HG03060 (cell line): ENCODE measurements around the gene CSTPP1.

Experiments used
- ATAC-seq: cut with Tn5 transposase; IDR thresholded peaks from one replicate; pipeline ENCODE4 v1.9.1; 2021; ENCODE audit warnings: low read depth, moderate number of reproducible peaks; ENCODE audit not compliant: unreplicated experiment

CSTPP1 gene

GRCh38 chr11:47152953-47153950 is 216.7 kb downstream of the CSTPP1 start:
- no peak for ATAC-seq

GRCh38 chr11:47154616-47155570 is 218.3 kb downstream of the CSTPP1 start:
- ATAC-seq: no peak

- no peak for ATAC-seq
These were observed 219.3 kb downstream of the CSTPP1 start for GRCh38 chr11:47155879-47156278.

- ATAC-seq: no peak
These were observed 219.8 kb downstream of the CSTPP1 start for GRCh38 chr11:47156333-47156732.

DNA sequence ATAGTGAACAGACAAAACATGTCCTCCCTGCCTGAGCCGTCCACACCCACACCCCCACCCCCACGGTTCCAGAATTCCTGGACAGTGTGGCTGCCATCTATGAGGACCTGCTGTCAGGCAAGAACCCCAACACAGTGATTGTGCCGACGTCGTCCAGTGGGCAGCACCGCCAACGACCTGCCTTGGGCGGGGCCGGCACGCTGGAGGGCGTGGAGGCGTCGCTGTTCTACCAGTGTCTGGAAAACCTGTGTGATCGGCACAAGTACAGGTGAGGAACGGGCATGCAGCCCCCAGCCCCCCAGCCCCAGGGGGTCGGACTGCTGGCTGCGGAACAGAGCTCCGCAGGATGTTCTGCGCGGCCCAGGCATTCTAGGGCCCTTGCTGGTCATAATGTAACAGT is 220.4 kb downstream of the CSTPP1 start:
- ATAC-seq: no peak

- ATAC-seq: no peak
These were observed 221.2 kb downstream of the CSTPP1 start for GRCh38 chr11:47157805-47158204.

DNA sequence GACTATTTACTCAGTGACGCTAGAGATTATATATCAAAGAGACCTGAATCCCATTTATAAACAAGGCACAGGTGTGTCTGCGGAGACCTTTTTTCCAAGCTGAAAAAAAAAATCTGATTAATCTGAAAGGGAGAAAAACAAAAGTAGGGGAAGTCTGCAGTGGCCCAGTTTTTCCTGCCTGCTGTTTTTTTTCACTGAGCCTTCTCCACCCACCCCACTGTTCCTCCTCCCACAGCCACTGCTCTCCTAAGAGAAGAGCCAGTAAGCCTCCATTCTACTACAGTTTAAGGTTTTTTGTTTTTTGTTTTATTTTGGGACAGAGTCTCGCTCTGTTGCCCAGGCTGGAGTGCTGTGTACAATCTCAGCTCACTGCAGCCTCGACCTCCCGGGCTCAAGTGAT is 221.7 kb downstream of the CSTPP1 start:
- no peak for ATAC-seq

DNA sequence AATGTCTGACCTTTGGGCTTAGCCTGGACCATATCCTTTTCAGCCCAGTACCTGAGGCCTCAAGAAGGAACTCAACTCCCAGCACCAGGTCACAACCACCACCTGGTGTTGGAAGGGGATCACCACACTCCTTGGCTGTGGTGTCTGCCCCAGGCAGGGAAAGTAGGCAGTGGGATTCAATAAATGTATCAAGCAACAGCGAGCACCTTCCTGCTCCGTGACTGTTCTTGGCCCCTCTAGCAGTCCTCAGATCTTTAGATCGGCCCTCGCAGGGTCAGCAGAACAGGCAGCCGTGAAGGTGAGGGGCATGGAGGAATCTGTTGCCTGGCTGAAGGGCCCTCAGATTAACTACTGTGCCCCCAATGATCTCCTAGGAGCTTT is 224.2 kb downstream of the CSTPP1 start:
- ATAC-seq: no peak

GRCh38 chr11:47161134-47161854 is 224.7 kb downstream of the CSTPP1 start:
- ATAC-seq: no peak

GRCh38 chr11:47161890-47162289 is 225.3 kb downstream of the CSTPP1 start:
- no peak for ATAC-seq

DNA sequence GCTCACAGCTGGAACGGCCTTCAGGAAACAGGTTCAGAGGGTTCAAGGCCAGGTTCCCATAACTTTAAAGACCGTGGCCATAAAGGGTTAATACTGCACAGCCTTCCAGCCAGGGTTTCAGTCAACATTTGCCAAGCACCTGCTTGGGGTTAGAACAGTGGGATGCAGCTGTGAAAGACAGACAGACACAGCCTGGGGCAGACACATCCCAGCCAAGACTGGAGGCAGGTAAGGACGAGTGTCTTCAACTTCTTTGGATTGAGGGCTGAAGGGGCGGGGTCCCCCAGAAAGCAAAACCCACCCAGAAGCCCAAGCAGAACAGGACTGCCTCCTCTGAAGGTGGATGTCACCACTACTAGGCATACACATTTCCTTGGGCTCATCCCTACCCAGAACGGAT is 225.9 kb downstream of the CSTPP1 start:
- no peak for ATAC-seq

DNA sequence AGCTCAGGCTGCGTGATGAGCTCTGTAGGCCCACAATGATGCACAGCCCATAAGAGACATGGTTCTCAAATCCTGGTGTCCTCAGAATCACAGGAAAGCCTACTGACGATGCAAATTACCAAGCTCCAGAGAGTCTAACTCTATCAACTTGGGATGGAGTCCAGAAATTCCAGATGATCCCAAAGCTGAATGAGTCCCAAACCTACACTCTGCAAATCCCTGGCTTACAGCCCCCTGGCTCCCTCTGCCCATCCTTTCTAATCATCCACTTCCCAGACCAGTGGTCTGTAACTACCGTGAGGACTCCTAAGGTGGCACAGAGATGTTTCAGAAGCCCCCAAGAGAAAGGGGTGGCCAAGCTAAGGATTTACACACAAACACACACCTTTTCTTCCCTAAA is 226.6 kb downstream of the CSTPP1 start:
- ATAC-seq: no peak

GRCh38 chr11:47163898-47164297 is 227.3 kb downstream of the CSTPP1 start:
- ATAC-seq: no peak

DNA sequence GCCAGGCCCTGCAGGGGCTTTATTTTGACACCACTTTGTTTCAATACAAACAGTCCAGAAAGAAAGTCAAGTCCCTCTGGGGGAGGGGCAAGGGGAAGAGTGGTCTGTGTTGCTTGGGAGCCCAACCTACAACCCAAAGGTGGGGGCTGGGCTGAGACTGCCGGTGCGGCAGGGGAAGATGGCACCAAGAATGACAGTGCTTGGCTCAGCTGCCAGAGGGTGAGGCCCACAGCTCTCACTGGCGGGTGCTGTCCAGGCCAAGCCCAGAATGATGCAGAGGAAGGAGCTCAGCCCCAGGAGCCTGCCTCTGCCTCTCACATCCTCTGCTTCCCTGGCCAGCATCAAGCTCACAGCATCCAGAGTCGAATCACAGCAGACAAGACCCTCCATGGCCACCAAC is 227.8 kb downstream of the CSTPP1 start:
- no peak for ATAC-seq

GRCh38 chr11:47165253-47165840 is 228.8 kb downstream of the CSTPP1 start:
- no peak for ATAC-seq

- ATAC-seq: no peak
These were observed 229.8 kb downstream of the CSTPP1 start for GRCh38 chr11:47166368-47166767.

DNA sequence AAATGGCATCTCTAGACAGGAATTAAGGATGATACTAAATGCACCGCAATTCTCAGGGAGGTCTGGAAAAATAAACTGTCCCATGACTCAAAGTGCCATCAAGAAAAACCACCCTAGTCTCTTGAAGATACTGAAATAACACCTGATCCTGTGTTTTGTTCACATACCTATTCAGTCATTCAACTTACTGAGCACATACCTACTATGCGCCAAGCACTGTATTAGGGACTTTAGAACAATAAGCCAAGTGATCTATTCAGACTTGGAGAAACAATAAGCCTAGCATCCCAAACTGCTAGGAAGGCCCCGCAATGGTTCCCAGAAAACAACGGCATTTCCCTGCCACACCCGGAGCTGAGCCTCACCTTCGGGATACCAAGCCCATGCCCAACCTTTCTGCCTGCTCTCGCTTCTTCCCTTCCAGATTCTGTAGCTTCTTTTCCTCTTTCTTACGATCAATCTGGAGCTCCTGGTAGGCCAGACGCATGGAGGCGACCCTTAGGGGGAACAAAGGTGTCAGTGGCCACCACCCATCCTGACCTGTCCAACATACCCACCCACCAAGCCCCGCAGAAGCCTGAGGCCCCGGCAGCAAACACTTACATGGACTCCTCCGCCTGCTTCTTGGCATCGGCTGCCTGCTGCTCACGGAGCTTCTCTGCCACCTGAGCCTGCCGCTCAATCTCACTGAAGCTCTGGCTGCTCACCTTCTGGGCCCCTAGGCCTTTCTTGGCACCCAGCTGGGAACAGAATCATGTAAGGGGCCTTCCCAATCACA is 234.7 kb downstream of the CSTPP1 start:
- ATAC-seq: no peak

GRCh38 chr11:47171856-47172255 is 235.3 kb downstream of the CSTPP1 start:
- no peak for ATAC-seq

DNA sequence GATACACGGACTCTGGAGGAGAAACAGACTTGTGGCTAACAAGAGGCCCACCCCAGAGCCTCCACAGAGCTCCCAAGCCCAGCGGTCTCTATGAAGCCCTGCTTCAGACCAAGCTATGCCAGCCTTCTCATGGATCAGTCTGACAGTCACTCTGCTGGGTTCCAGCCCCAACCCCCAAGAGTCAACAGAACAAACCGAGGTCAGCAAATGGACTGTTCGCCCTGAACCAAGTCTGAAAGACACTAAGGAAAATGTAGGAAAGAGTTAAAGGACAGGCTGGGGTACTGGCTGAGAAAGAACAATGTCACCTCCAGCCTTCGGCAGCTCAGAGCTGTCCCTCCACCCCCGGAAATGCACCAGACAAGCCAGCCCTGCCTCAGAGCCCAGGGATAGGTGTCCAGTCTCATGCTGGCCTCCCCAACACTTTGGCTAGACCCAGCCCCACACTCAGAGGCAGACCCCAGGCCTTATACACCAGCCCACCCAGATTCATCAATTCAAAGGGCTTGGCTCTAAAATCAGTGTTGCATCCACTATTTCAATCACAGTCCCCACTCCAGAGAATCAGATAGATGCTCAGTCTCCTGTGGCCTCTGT is 236.3 kb downstream of the CSTPP1 start:
- no peak for ATAC-seq
